K562 treated with DMSO at 1 percent for 12 hours (cell line): ENCODE data around the gene PCDHGB1. TPM values are rescaled to one million over a fixed set of nuclear protein-coding genes. Genes with fewer than 3 reads are reported as not detected.

Source experiments
- total RNA-seq: library from RNA; unstranded; fragments of 300-600 nt; gene quantifications from 2 replicates; pipeline ENCODE4 v1.2.3, GENCODE V29; 2022; ENCODE audit not compliant: insufficient read depth

PCDHGB1 gene
- total RNA-seq, 1 experiment from 2014 or later: 0.28 TPM

DNA sequence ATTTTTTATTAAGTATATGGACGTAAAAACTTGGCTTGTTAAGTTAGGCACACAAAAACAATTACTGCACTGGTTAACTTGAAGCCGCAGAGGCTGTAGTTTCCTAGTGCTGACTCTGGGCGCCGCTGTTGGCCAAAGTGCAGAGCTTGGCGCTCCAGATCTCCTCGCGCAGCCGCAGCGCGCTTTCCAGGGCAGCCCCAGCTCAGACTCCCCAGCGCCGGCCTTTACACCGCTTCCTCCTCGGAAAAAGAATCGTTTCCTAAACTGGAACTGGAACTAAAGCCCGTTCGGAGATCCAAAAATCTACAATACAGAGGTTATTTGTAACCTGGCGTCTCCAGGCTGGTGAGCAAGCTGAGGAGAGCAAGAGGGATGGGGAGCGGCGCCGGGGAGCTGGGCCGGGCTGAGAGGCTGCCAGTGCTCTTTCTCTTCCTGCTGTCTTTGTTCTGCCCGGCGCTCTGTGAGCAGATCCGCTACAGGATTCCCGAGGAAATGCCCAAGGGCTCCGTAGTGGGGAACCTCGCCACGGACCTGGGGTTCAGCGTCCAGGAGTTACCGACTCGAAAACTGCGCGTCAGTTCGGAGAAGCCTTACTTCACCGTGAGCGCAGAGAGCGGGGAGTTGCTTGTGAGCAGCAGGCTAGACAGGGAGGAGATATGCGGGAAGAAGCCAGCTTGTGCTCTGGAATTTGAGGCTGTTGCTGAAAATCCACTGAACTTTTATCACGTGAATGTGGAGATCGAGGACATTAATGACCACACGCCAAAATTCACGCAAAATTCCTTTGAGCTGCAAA, 48.1 kb downstream of the PCDHGB1 start, which contains the start of gene PCDHGB5:
TSS of gene PCDHGB5 (plus strand) at position 192 of the 796 bp plus-strand sequence. CDS start at position 373, 181 bp downstream.

Other genes with a start within 250 kb of the PCDHGB1 start
- gene PCDHB3, start 249.6 kb upstream of the PCDHGB1 start, total RNA-seq: not detected in 2 replicates
- not detected in 2 replicates for gene PCDHB4, start 228.3 kb upstream of the PCDHGB1 start, total RNA-seq
- gene PCDHB5, start 214.9 kb upstream of the PCDHGB1 start, total RNA-seq: 0.25 TPM in 1 of 2 replicates, not detected in the other
- gene PCDHB6, start 200.0 kb upstream of the PCDHGB1 start, total RNA-seq: not detected in 2 replicates
- gene PCDHB7, start 177.5 kb upstream of the PCDHGB1 start, total RNA-seq: not detected in 2 replicates
- not detected in 2 replicates for gene PCDHB8, start 172.3 kb upstream of the PCDHGB1 start, total RNA-seq
- gene PCDHB16, start 167.7 kb upstream of the PCDHGB1 start, total RNA-seq: 0.15 TPM in 1 of 2 replicates, not detected in the other
- not detected in 2 replicates for gene PCDHB9, start 162.9 kb upstream of the PCDHGB1 start, total RNA-seq
- gene PCDHB10, start 157.7 kb upstream of the PCDHGB1 start, total RNA-seq: not detected in 2 replicates
- gene PCDHB11, start 150.5 kb upstream of the PCDHGB1 start, total RNA-seq: not detected in 2 replicates
- not detected in 2 replicates for gene PCDHB12, start 141.4 kb upstream of the PCDHGB1 start, total RNA-seq
- gene PCDHB13, start 136.2 kb upstream of the PCDHGB1 start, total RNA-seq: 0.26 TPM in 1 of 2 replicates, not detected in the other
- not detected in 2 replicates for gene PCDHB14, start 126.8 kb upstream of the PCDHGB1 start, total RNA-seq
- 0.33 TPM in 1 of 2 replicates, not detected in the other for gene PCDHB15, start 104.7 kb upstream of the PCDHGB1 start, total RNA-seq
- gene SLC25A2, start 46.0 kb upstream of the PCDHGB1 start, total RNA-seq: not detected in 2 replicates
- gene TAF7, start 29.3 kb upstream of the PCDHGB1 start, total RNA-seq: 75.1 and 124 TPM in 2 replicates
- gene PCDHGA1, start 19.6 kb upstream of the PCDHGB1 start, total RNA-seq: 0.19 TPM in 1 of 2 replicates, not detected in the other
- 0.79 TPM in 1 of 2 replicates, not detected in the other for gene PCDHGA2, start 11.3 kb upstream of the PCDHGB1 start, total RNA-seq
- 0.30 and 1.1 TPM in 2 replicates for gene PCDHGA3, start 6.3 kb upstream of the PCDHGB1 start, total RNA-seq
- gene PCDHGA4, start 4.9 kb downstream of the PCDHGB1 start, total RNA-seq: 1.7 TPM in 1 of 2 replicates, not detected in the other
- gene PCDHGB2, start 9.9 kb downstream of the PCDHGB1 start, total RNA-seq: 0.52 TPM in 1 of 2 replicates, not detected in the other
- gene PCDHGA5, start 14.1 kb downstream of the PCDHGB1 start, total RNA-seq: 0.33 TPM in 1 of 2 replicates, not detected in the other
- 1.2 TPM in 1 of 2 replicates, not detected in the other for gene PCDHGB3, start 20.1 kb downstream of the PCDHGB1 start, total RNA-seq
- 0.13 and 0.52 TPM in 2 replicates for gene PCDHGA6, start 23.8 kb downstream of the PCDHGB1 start, total RNA-seq
- 0.23 TPM in 1 of 2 replicates, not detected in the other for gene PCDHGA7, start 32.6 kb downstream of the PCDHGB1 start, total RNA-seq
- 0.23 TPM in 1 of 2 replicates, not detected in the other for gene PCDHGB4, start 37.6 kb downstream of the PCDHGB1 start, total RNA-seq
- 0.36 and 0.68 TPM in 2 replicates for gene PCDHGA8, start 42.5 kb downstream of the PCDHGB1 start, total RNA-seq
- gene PCDHGB5, start 47.8 kb downstream of the PCDHGB1 start, total RNA-seq: 0.50 and 0.74 TPM in 2 replicates
- 0.39 TPM in 1 of 2 replicates, not detected in the other for gene PCDHGA9, start 52.7 kb downstream of the PCDHGB1 start, total RNA-seq
- not detected in 2 replicates for gene PCDHGB6, start 57.9 kb downstream of the PCDHGB1 start, total RNA-seq
- 0.19 TPM in 1 of 2 replicates, not detected in the other for gene PCDHGA10, start 62.9 kb downstream of the PCDHGB1 start, total RNA-seq
- not detected in 2 replicates for gene PCDHGB7, start 67.6 kb downstream of the PCDHGB1 start, total RNA-seq
- not detected in 2 replicates for gene PCDHGA11, start 71.0 kb downstream of the PCDHGB1 start, total RNA-seq
- not detected in 2 replicates for gene PCDHGA12, start 80.4 kb downstream of the PCDHGB1 start, total RNA-seq
- gene PCDHGC3, start 125.9 kb downstream of the PCDHGB1 start, total RNA-seq: not detected in 2 replicates
- not detected in 2 replicates for gene PCDHGC4, start 134.9 kb downstream of the PCDHGB1 start, total RNA-seq
- gene PCDHGC5, start 139.0 kb downstream of the PCDHGB1 start, total RNA-seq: not detected in 2 replicates